ENCODE results near the gene RERE.

- no peak for TF ChIP-seq POLR2A (IDR thresholded peaks at IDR 0.05; ENCODE audit: low read depth, low read length)
- TF ChIP-seq POLR2AphosphoS5 (IDR thresholded peaks at IDR 0.05; ENCODE audit: low read depth, low read length): no peak
These were observed 247.0 kb downstream of the RERE start for GRCh38 chr1:8570465-8570864.
